Keratinocyte (primary cell): ENCODE data around the gene ZNF662. TPM values are rescaled to one million over a fixed set of nuclear protein-coding genes. Genes with fewer than 3 reads are reported as not detected.

Experiments
- DNase-seq: peaks from one replicate; pipeline ENCODE4 v3.0.0-alpha.2; 2011; ENCODE audit warnings: low read depth, missing footprints, low spot score
- FAIRE-seq: peaks from 2 replicates; lab custom pipeline; 2011; peaks lifted over from hg19 to GRCh38; lab: Jason Lieb, UNC
- H2AFZ ChIP-seq: 2 replicates; pipeline ENCODE4 v1.6.0; 2012; ENCODE audit warnings: low read length, control low read depth, inconsistent platforms; ENCODE audit not compliant: control insufficient read depth
- H3K27ac ChIP-seq: 2 replicates; pipeline ENCODE4 v1.5.1; 2011; ENCODE audit warnings: low read length; ENCODE audit not compliant: control insufficient read depth, insufficient read depth
- H3K27me3 ChIP-seq: 3 replicates; pipeline ENCODE4 v1.6.0; 2011; ENCODE audit warnings: low read length; ENCODE audit not compliant: control insufficient read depth, insufficient read depth; ENCODE audit errors: extremely low read depth
- H3K36me3 ChIP-seq, 2 experiments: 2 replicates in 1 of 2; 3 replicates in 1 of 2; pipeline ENCODE4 v1.5.1; 2011; ENCODE audit warnings: low read length in 2 of 2, mild to moderate bottlenecking in 1 of 2; ENCODE audit not compliant: control insufficient read depth in 2 of 2, insufficient read depth in 2 of 2; ENCODE audit errors: extremely low read depth in 1 of 2
- H3K4me1 ChIP-seq: 3 replicates; pipeline ENCODE4 v1.5.1; 2011; ENCODE audit warnings: low read length; ENCODE audit not compliant: control insufficient read depth, insufficient read depth; ENCODE audit errors: extremely low read depth
- H3K4me2 ChIP-seq: 3 replicates; pipeline ENCODE4 v1.6.0; 2011; ENCODE audit warnings: low read depth, low read length; ENCODE audit not compliant: control insufficient read depth, insufficient read depth; ENCODE audit errors: extremely low read depth
- H3K4me3 ChIP-seq, 3 experiments: fragments of 200-600 bp in 1 of 3; sonication (generic) in 1 of 3; 2 replicates in 2 of 3; 3 replicates in 1 of 3; pipeline ENCODE4 v1.5.1; 2011 to 2016; ENCODE audit warnings: low read length in 3 of 3, mild to moderate bottlenecking in 3 of 3, control low read depth in 2 of 3, inconsistent platforms in 1 of 3, low read depth in 1 of 3, mixed read lengths in 1 of 3, mixed run types in 1 of 3, moderate library complexity in 1 of 3; ENCODE audit not compliant: control insufficient read depth in 2 of 3, insufficient read depth in 2 of 3; ENCODE audit errors: extremely low read depth in 1 of 3
- H3K79me2 ChIP-seq: 2 replicates; pipeline ENCODE4 v1.6.0; 2012; ENCODE audit warnings: low read length; ENCODE audit not compliant: control insufficient read depth, insufficient read depth
- H3K9ac ChIP-seq: 3 replicates; pipeline ENCODE4 v1.6.0; 2011; ENCODE audit warnings: low read length; ENCODE audit not compliant: control insufficient read depth, insufficient read depth; ENCODE audit errors: extremely low read depth
- H3K9me1 ChIP-seq: 3 replicates; pipeline ENCODE4 v1.6.0; 2011; ENCODE audit warnings: low read length; ENCODE audit not compliant: control insufficient read depth, insufficient read depth; ENCODE audit errors: extremely low read depth
- H3K9me3 ChIP-seq: 2 replicates; pipeline ENCODE4 v1.5.1; 2012; ENCODE audit warnings: low read depth, low read length; ENCODE audit not compliant: control insufficient read depth
- H4K20me1 ChIP-seq: 3 replicates; pipeline ENCODE4 v1.6.0; 2011; ENCODE audit warnings: low read length; ENCODE audit not compliant: control insufficient read depth, insufficient read depth; ENCODE audit errors: extremely low read depth
- EZH2 ChIP-seq: IDR thresholded peaks from one replicate; pipeline ENCODE4 v1.6.1; 2012; ENCODE audit warnings: inconsistent platforms, mild to moderate bottlenecking, low read length, moderate library complexity
- dilution Hi-C: fragments of 300-500 bp; cut with MboI; formaldehyde crosslinking; loops from one replicate; pipeline ENCODE4 v1.7.0; 2020; ENCODE audit warnings: low sequenced_read_pairs; ENCODE audit not compliant: extremely low pct_ligation_motif_present
- polyA plus RNA-seq, 5 experiments: library from polyadenylated mRNA; depleted of rRNA in 3 of 5; stranded (reverse) in 3 of 5; stranded (forward) in 1 of 5; unstranded in 1 of 5; fragments of >200 nt; gene quantifications; 1 replicate in 1 of 5; 2 replicates in 3 of 5; 3 replicates in 1 of 5; pipeline versions ENCODE4 v1.2.1 to v1.2.3, GENCODE V29; 2011 to 2012; ENCODE audit warnings: missing spikeins in 2 of 5, low read depth in 1 of 5, low replicate concordance in 1 of 5
- TF ChIP-seq, protein P1 (sequence below), 3 experiments: IDR thresholded peaks in 1 of 3; conservative IDR thresholded peaks in 1 of 3; optimal IDR thresholded peaks in 1 of 3; 2 replicates in 2 of 3; 3 replicates in 1 of 3; pipeline versions ENCODE3 to v1.5.1; 2011; ENCODE audit warnings: low read length in 3 of 3, mild to moderate bottlenecking in 3 of 3, moderate library complexity in 2 of 3, control low read depth in 1 of 3, inconsistent platforms in 1 of 3; ENCODE audit not compliant: insufficient read depth in 2 of 3; ENCODE audit errors: extremely low read depth in 1 of 3

Gene ZNF662
- polyA plus RNA-seq, 1 donor (not counting 4 experiments of a cell fraction or from before 2014, with no cell fraction given): 1.4 TPM

DNA sequence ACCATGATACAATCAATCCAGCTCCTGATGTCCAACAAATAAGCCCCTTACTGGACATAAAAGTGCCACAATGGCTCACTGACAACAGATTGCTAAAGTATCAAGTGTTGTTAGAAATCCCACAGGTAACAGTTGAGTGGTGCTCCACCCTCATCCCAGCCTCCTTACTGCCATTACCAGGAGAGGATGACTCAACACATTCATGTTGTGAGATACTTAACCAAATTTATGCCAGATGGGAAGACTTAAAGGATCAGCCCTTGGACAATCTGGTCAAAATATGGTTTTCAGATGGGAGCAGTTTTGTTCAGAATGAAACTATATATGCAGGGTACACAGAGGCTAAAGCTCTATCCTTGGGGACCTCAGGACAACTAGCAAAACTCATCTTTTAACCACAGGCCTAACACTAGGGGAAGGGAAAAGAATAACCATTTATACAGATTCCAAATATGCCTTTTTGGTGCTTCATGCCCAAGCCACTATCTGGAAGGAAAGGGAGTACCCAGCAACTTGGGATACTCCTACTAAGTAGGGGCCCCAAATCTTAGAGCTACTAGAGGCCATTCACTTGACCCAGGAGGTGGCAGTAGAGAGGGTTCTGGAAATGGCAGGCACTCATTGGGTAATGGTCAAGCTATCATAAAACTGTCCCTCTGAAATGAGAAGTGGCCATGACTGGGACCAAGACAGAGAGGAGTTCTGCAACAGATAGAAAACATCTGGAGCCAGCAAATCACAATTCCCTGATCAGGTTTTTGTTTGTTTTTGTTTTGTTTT lies 6.9 kb upstream of the ZNF662 start:
- no peak for DNase-seq
- FAIRE-seq: peak; percentile 39

GRCh38 chr3:42900226-42901072 lies 5.5 kb upstream of the ZNF662 start:
- H3K36me3 ChIP-seq: no peaks in the 10 kb centered on the region
- no peak overlapping the region for H3K4me3 ChIP-seq
- no peak overlapping the region for H2AFZ ChIP-seq
- no peaks in the 10 kb centered on the region for H3K9me1 ChIP-seq
- peak; percentile 79 for FAIRE-seq
- H3K9me3 ChIP-seq: no peaks in the 10 kb centered on the region
- peak; percentile 38 for DNase-seq
- TF ChIP-seq, protein P1, sequence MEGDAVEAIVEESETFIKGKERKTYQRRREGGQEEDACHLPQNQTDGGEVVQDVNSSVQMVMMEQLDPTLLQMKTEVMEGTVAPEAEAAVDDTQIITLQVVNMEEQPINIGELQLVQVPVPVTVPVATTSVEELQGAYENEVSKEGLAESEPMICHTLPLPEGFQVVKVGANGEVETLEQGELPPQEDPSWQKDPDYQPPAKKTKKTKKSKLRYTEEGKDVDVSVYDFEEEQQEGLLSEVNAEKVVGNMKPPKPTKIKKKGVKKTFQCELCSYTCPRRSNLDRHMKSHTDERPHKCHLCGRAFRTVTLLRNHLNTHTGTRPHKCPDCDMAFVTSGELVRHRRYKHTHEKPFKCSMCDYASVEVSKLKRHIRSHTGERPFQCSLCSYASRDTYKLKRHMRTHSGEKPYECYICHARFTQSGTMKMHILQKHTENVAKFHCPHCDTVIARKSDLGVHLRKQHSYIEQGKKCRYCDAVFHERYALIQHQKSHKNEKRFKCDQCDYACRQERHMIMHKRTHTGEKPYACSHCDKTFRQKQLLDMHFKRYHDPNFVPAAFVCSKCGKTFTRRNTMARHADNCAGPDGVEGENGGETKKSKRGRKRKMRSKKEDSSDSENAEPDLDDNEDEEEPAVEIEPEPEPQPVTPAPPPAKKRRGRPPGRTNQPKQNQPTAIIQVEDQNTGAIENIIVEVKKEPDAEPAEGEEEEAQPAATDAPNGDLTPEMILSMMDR (optimal IDR thresholded peaks at IDR 0.05 in 1 of 3, IDR thresholded peaks at IDR 0.05 in 1 of 3, conservative IDR thresholded peaks at IDR 0.05 in 1 of 3; ENCODE audit: extremely low read depth in 1 of 3, insufficient read depth in 2 of 3, low read length in 3 of 3): no peak
- TF ChIP-seq EZH2: no peak
- dilution Hi-C loops: no loop called here
- peaks cover 13% of the 10 kb centered on the region for H3K4me1 ChIP-seq
- no peaks in the 10 kb centered on the region for H3K79me2 ChIP-seq
- no peaks in the 10 kb centered on the region for H4K20me1 ChIP-seq
- H3K9ac ChIP-seq: no peak overlapping the region
- H3K4me2 ChIP-seq: peak overlapping the region; percentile 18
- peaks cover 7% of the 10 kb centered on the region for H3K27me3 ChIP-seq
- no peak overlapping the region for H3K27ac ChIP-seq

More for the DNA sequence above, 6.9 kb upstream of the ZNF662 start:
- Histone ChIP-seq H3K79me2 (no peaks in the 10 kb centered on the region), H3K4me2 (no peak overlapping the region), H3K9me1 (no peaks in the 10 kb centered on the region), H2AFZ (no peak overlapping the region), H4K20me1 (no peaks in the 10 kb centered on the region), H3K27ac (no peak overlapping the region), H3K27me3 (no peaks in the 10 kb centered on the region), H3K9ac (no peak overlapping the region), H3K4me3 (no peak overlapping the region), H3K36me3 (no peaks in the 10 kb centered on the region), H3K4me1 (peaks cover 13% of the 10 kb centered on the region), H3K9me3 (no peaks in the 10 kb centered on the region)
- dilution Hi-C loops: no loop called here
- no peak for TF ChIP-seq EZH2
- TF ChIP-seq, protein P1 (optimal IDR thresholded peaks at IDR 0.05 in 1 of 3, IDR thresholded peaks at IDR 0.05 in 1 of 3, conservative IDR thresholded peaks at IDR 0.05 in 1 of 3; ENCODE audit: extremely low read depth in 1 of 3, insufficient read depth in 2 of 3, low read length in 3 of 3): peak in 2 of 3 experiments; percentile 7 to 30
